Neuronal stem cell (in vitro differentiated cells): ENCODE data around the gene AKAP9.

Experiments
- DNase-seq: peaks from one replicate; pipeline ENCODE4 v3.0.0-alpha.2; 2013; ENCODE audit warnings: low spot score
- H2AFZ ChIP-seq: one replicate; pipeline ENCODE4 v1.6.1; 2013; ENCODE audit warnings: mild to moderate bottlenecking, low read length, inconsistent platforms
- H2AK5ac ChIP-seq: 2 replicates; pipeline ENCODE4 v1.6.1; 2013; ENCODE audit warnings: low read depth, mild to moderate bottlenecking, inconsistent platforms, low read length, moderate library complexity, mixed read lengths
- H2BK120ac ChIP-seq: 2 replicates; pipeline ENCODE4 v1.6.1; 2013; ENCODE audit warnings: low read depth, mild to moderate bottlenecking, inconsistent platforms, low read length, moderate library complexity, mixed read lengths
- H2BK12ac ChIP-seq: one replicate; pipeline ENCODE4 v1.6.1; 2013; ENCODE audit warnings: low read length, inconsistent platforms
- H2BK15ac ChIP-seq: 2 replicates; pipeline ENCODE4 v1.6.1; 2013; ENCODE audit warnings: mild to moderate bottlenecking, low read length, inconsistent platforms, mixed read lengths
- H2BK5ac ChIP-seq: one replicate; pipeline ENCODE4 v1.6.1; 2013; ENCODE audit warnings: inconsistent platforms, mild to moderate bottlenecking, low read length, moderate library complexity
- H3K14ac ChIP-seq: one replicate; pipeline ENCODE4 v1.6.1; 2013; ENCODE audit warnings: low read length, inconsistent platforms
- H3K18ac ChIP-seq: 2 replicates; pipeline ENCODE4 v1.6.1; 2013; ENCODE audit warnings: low read length, inconsistent platforms
- H3K23ac ChIP-seq: 2 replicates; pipeline ENCODE4 v1.6.1; 2013; ENCODE audit warnings: low read depth, mild to moderate bottlenecking, mixed read lengths, low read length, inconsistent platforms; ENCODE audit not compliant: poor library complexity
- H3K27ac ChIP-seq: replicated peaks from 3 replicates; pipeline ENCODE4 v1.5.1; 2013; ENCODE audit warnings: low read length, inconsistent platforms
- H3K27me3 ChIP-seq, 3 experiments: 2 replicates each; pipeline ENCODE4 v1.6.1; 2013; ENCODE audit warnings: low read length in 3 of 3, mild to moderate bottlenecking in 2 of 3, inconsistent platforms in 1 of 3, low read depth in 1 of 3, mixed read lengths in 1 of 3, moderate library complexity in 1 of 3; ENCODE audit not compliant: control insufficient read depth in 3 of 3, insufficient read depth in 3 of 3
- H3K36me3 ChIP-seq, 2 donors: replicated peaks in 1 of 2; 2 replicates each; pipeline ENCODE4 v1.6.1; 2013; ENCODE audit warnings: low read length in 2 of 2; ENCODE audit not compliant: control insufficient read depth in 2 of 2, insufficient read depth in 2 of 2
- H3K4ac ChIP-seq: 2 replicates; pipeline ENCODE4 v1.6.1; 2013; ENCODE audit warnings: inconsistent platforms, mild to moderate bottlenecking, low read length, moderate library complexity
- H3K4me1 ChIP-seq, 2 donors: 1 replicate in 1 of 2; 2 replicates in 1 of 2; pipeline ENCODE4 v1.6.1; 2013; ENCODE audit warnings: low read length in 2 of 2, low read depth in 1 of 2; ENCODE audit not compliant: control insufficient read depth in 2 of 2, insufficient read depth in 1 of 2
- H3K4me2 ChIP-seq: one replicate; pipeline ENCODE4 v1.6.1; 2013; ENCODE audit warnings: mild to moderate bottlenecking, low read length, inconsistent platforms; ENCODE audit not compliant: insufficient read depth, poor library complexity, severe bottlenecking
- H3K4me3 ChIP-seq, 2 donors: 2 replicates each; pipeline ENCODE4 v1.5.1; 2013; ENCODE audit warnings: low read length in 2 of 2, mild to moderate bottlenecking in 2 of 2, inconsistent platforms in 1 of 2, moderate library complexity in 1 of 2
- H3K79me1 ChIP-seq: one replicate; pipeline ENCODE4 v1.6.1; 2013; ENCODE audit warnings: low read depth, mild to moderate bottlenecking, inconsistent platforms, low read length, moderate library complexity
- H3K9ac ChIP-seq: one replicate; pipeline ENCODE4 v1.6.1; 2013; ENCODE audit warnings: mild to moderate bottlenecking, low read depth, low read length, inconsistent platforms; ENCODE audit not compliant: poor library complexity
- H3K9me3 ChIP-seq, 2 donors: replicated peaks in 1 of 2; 2 replicates each; pipeline versions ENCODE3 to v1.6.1; 2013; ENCODE audit warnings: low read length in 2 of 2, mild to moderate bottlenecking in 2 of 2, inconsistent platforms in 1 of 2, low read depth in 1 of 2, mixed read lengths in 1 of 2, moderate library complexity in 1 of 2; ENCODE audit not compliant: control insufficient read depth in 2 of 2, insufficient read depth in 1 of 2
- H4K8ac ChIP-seq: one replicate; pipeline ENCODE4 v1.6.1; 2013; ENCODE audit warnings: low read depth, mild to moderate bottlenecking, inconsistent platforms, low read length, moderate library complexity
- H4K91ac ChIP-seq: one replicate; pipeline ENCODE4 v1.6.1; 2013; ENCODE audit warnings: low read length, low read depth, mild to moderate bottlenecking, inconsistent platforms; ENCODE audit not compliant: poor library complexity
- WGBS, 2 donors: extraction: QIAGEN DNeasy Blood & Tissue Kit; methylation state at CpG; one replicate each; pipeline ENCODE4 v1.1.7; 2013; ENCODE audit warnings: missing lambda C conversion rate in 2 of 2, mixed read lengths in 1 of 2; ENCODE audit not compliant: insufficient read length in 2 of 2, insufficient replicate concordance in 1 of 2; ENCODE audit errors: extremely low coverage in 2 of 2; 5-methylcytosine and 5-hydroxymethylcytosine counted together

The AKAP9 gene

GRCh38 chr7:92056286-92056685 lies 115.6 kb downstream of the AKAP9 start:
- Histone ChIP-seq H2AK5ac (no peak overlapping the region), H3K9me3 (no peaks in the 10 kb centered on the region), H2BK120ac (no peak overlapping the region), H3K4me1 (peaks cover 0 to 8% of the 10 kb centered on the region in 2 donors), H3K4me2 (no peak overlapping the region), H3K36me3 (peaks cover 5 to 20% of the 10 kb centered on the region in 2 donors), H3K27me3 (no peaks in the 10 kb centered on the region), H3K18ac (no peak overlapping the region), H3K27ac (no peak overlapping the region), H2BK12ac (no peak overlapping the region), H2BK5ac (no peak overlapping the region), H2BK15ac (no peak overlapping the region), H3K9ac (no peak overlapping the region), H3K79me1 (no peaks in the 10 kb centered on the region), H3K4ac (no peak overlapping the region), H4K91ac (no peak overlapping the region), H3K4me3 (no peak overlapping the region), H4K8ac (no peak overlapping the region), H2AFZ (no peak overlapping the region), H3K14ac (no peak overlapping the region), H3K23ac (no peak overlapping the region)
- no CpG with 5 or more reads among the region's 1 CpG for WGBS, 2 donors
- DNase-seq, result no peak

DNA sequence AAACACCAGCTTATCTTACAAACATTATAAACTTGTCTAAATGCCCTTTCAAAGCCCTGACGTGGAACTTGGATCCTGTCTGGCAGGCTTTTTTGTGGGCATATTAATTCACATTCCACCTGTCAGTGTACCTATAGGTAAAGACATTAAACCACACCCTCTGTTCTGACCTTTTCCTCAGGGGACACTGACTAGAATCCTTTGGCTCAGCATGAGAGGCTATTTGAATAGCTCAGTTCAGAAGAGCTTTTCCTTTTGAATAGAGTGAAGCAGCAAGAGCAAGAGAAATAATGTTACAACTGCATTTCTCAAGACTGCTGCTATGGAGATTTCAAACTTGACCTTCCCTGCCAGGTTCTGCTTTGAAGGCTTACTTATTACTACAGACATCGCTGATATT lies 116.7 kb downstream of the AKAP9 start:
- Histone ChIP-seq H2AFZ (no peak overlapping the region), H3K14ac (no peak overlapping the region), H3K23ac (no peak overlapping the region), H3K4me3 (no peak overlapping the region), H3K4me1 (peaks cover 0 to 8% of the 10 kb centered on the region in 2 donors), H3K18ac (no peak overlapping the region), H2BK5ac (no peak overlapping the region), H3K9ac (no peak overlapping the region), H3K27me3 (no peaks in the 10 kb centered on the region), H4K91ac (no peak overlapping the region), H3K36me3 (peaks cover 5 to 27% of the 10 kb centered on the region in 2 donors), H3K4me2 (no peak overlapping the region), H2BK120ac (no peak overlapping the region), H3K27ac (no peak overlapping the region), H3K9me3 (no peaks in the 10 kb centered on the region), H2AK5ac (no peak overlapping the region), H4K8ac (no peak overlapping the region), H3K79me1 (no peaks in the 10 kb centered on the region), H2BK12ac (no peak overlapping the region), H2BK15ac (no peak overlapping the region), H3K4ac (no peak overlapping the region)
- WGBS, 2 donors, result no CpG with 5 or more reads among the region's 2 CpGs
- DNase-seq, result no peak

GRCh38 chr7:92058040-92058439 lies 117.4 kb downstream of the AKAP9 start:
- no peak for DNase-seq
- Histone ChIP-seq H4K91ac (no peak overlapping the region), H3K14ac (no peak overlapping the region), H3K23ac (no peak overlapping the region), H2BK120ac (no peak overlapping the region), H3K27me3 (no peaks in the 10 kb centered on the region), H3K79me1 (no peaks in the 10 kb centered on the region), H3K27ac (no peak overlapping the region), H2AK5ac (no peak overlapping the region), H3K36me3 (peaks cover 3 to 28% of the 10 kb centered on the region in 2 donors), H3K4me3 (no peak overlapping the region), H3K4me1 (peaks cover 0 to 8% of the 10 kb centered on the region in 2 donors), H4K8ac (no peak overlapping the region), H2BK5ac (no peak overlapping the region), H3K9ac (no peak overlapping the region), H3K18ac (no peak overlapping the region), H3K4me2 (no peak overlapping the region), H2BK12ac (no peak overlapping the region), H3K4ac (no peak overlapping the region), H2BK15ac (no peak overlapping the region), H2AFZ (no peak overlapping the region), H3K9me3 (no peaks in the 10 kb centered on the region)
- WGBS, 2 donors, result no CpG with 5 or more reads among the region's 5 CpGs

DNA sequence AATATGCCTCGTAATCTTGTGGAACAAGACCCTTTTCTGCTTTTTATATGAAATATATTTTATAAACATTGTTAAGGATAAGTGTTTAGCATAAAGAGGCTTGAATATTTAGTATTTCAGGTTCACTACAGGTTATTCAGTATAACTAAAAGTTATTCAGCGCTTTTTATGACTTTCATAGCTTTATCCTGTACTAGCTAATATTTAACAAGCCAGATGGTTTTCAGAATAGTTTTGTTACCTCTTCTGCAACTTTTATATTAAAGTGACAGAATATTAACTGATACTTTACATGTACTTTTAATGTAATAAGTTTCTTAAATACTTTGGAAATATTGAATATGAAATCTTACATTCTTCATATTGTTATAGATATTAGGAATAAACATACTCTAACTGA lies 118.2 kb downstream of the AKAP9 start:
- Histone ChIP-seq H2BK12ac (no peak overlapping the region), H3K9ac (no peak overlapping the region), H2AK5ac (no peak overlapping the region), H3K4me1 (peaks cover 0 to 8% of the 10 kb centered on the region in 2 donors), H3K4me2 (no peak overlapping the region), H3K36me3 (peaks cover 0 to 25% of the 10 kb centered on the region in 2 donors), H3K23ac (no peak overlapping the region), H3K4ac (no peak overlapping the region), H4K91ac (no peak overlapping the region), H2AFZ (no peak overlapping the region), H2BK15ac (no peak overlapping the region), H3K9me3 (no peaks in the 10 kb centered on the region), H3K79me1 (no peaks in the 10 kb centered on the region), H3K14ac (no peak overlapping the region), H4K8ac (no peak overlapping the region), H3K27me3 (no peaks in the 10 kb centered on the region), H3K4me3 (no peak overlapping the region), H2BK120ac (no peak overlapping the region), H3K27ac (no peak overlapping the region), H2BK5ac (no peak overlapping the region), H3K18ac (no peak overlapping the region)
- WGBS, 2 donors, result no CpG with 5 or more reads among the region's 2 CpGs
- no peak for DNase-seq
